Hindlimb muscle (tissue), 1 donor: ENCODE results near the gene CACTIN. TPM values are rescaled to one million over a fixed set of nuclear protein-coding genes. Genes with fewer than 3 reads are reported as not detected.
"Not testable (repeated sequence)": the region's sequence is repeated elsewhere in the genome, so short reads cannot be mapped to it uniquely, and the experiment has no call there.

ENCODE experiments used
- DNase-seq: peaks from one replicate; pipeline ENCODE4 v3.0.0-alpha.2; 2013
- polyA plus RNA-seq: library from polyadenylated mRNA; unstranded; fragments of 120-200 nt; gene quantifications from one replicate; pipeline ENCODE4 v1.2.1, GENCODE V29; 2013; ENCODE audit not compliant: insufficient read length

The CACTIN gene
- polyA plus RNA-seq, 1 donor = 25.3 TPM

- no peak for DNase-seq
Observed at GRCh38 chr19:3586127-3586626, 40.4 kb downstream of the CACTIN start.

- DNase-seq = no peak
Observed at GRCh38 chr19:3585301-3586126, 41.1 kb downstream of the CACTIN start, which contains the start of gene GIPC3. TSS of gene GIPC3 (plus strand) at chr19:3585478. CDS start at chr19:3585598, 120 bp downstream.

GRCh38 chr19:3584036-3584802, 42.4 kb downstream of the CACTIN start:
- not testable (repeated sequence) for DNase-seq

GRCh38 chr19:3581792-3582191, 44.8 kb downstream of the CACTIN start:
- DNase-seq = not testable (repeated sequence)

- no peak for DNase-seq
Observed at GRCh38 chr19:3580156-3580934, 46.2 kb downstream of the CACTIN start.

DNA sequence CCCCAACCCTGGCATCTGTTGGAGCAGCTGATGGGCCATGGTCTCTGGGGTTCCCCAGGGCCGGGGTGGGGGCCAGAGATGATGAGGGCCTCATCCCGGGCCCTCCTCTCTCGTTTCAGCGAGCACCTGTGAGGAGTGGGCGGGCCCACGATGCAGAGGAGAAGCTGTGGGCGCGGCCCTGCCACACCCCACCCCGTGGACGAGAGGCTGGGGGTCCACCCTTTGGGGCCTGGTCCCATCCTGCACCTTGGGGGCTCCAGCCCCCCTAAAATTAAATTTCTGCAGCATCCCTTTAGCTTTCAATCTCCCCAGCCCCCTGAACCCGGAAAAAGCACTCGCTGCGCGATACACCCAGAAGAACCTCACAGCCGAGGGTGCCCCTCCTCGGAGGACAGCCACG, 48.2 kb downstream of the CACTIN start:
- no peak for DNase-seq

DNA sequence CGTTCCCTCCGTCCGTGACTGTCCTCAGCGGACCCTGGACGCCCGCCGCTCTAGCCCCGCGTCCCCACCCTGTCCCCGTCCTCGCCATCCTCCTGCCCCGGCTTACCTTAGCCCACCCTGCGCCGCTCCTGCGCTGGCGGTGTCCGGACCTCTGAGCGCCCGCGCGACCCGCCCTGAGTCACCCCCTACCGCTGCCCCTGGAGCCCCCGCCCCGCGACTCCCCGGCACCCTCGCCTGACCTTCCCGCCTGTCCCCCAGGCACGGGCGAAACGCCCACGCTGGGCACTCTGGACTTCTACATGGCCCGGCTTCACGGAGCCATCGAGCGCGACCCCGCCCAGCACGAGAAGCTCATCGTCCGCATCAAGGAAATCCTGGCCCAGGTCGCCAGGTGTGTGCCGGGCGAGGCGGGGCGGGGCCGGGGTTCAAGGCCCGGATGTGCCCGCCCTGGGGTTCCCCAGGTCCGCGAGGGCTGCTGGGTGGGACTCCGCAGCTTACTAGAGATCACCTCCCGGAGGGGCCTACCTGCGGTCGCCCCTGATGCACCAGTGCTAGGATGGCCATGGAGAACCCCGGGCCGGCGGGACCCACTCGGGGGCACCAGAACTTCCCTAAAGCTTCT, 48.8 kb downstream of the CACTIN start:
- DNase-seq = no peak

- peak; percentile 79 for DNase-seq
Observed at GRCh38 chr19:3576696-3577443, 49.7 kb downstream of the CACTIN start.

GRCh38 chr19:3575949-3576673, 50.5 kb downstream of the CACTIN start:
- no peak for DNase-seq

GRCh38 chr19:3575260-3575741, 51.3 kb downstream of the CACTIN start:
- DNase-seq = no peak

DNA sequence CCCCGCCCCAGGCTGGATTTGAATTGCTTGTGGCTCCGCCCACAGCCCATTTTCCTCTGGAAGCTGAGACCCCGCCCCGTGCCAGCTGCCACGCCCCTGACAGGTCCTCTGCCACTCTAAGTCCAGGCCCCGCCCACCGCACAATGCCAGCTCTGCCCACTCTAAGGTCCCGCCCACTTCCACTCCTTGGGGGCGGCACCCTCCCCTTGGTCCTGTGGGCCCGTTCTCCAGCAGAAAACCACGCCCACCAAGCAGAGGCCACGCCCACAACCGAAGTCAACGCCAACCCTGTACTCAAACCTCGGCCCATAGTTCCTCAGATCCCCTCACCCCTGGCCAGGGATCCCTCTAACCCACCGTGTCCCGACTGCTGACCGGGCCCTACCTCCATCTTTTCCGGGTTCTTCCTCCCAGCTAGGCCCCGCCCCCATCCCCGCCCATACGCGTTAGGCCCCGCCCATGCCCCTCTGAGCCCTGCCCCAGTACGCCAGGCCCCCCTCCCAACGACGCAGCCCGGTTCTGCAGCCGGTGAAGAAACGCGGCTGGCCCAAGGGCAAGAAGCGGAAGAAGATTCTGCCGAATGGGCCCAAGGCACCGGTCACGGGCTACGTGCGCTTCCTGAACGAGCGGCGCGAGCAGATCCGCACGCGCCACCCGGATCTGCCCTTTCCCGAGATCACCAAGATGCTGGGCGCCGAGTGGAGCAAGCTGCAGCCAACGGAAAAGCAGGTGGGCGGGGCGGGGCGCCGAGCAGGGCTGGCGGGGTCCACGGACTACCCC, 52.5 kb downstream of the CACTIN start:
- DNase-seq = peak; percentile 66

GRCh38 chr19:3573162-3573857, 53.3 kb downstream of the CACTIN start:
- no peak for DNase-seq

GRCh38 chr19:3572855-3573161, 53.8 kb downstream of the CACTIN start, which contains the start of gene HMG20B:
TSS of gene HMG20B (plus strand) at chr19:3572944. CDS start at chr19:3573310, 366 bp downstream.
- no peak for DNase-seq

- peak; percentile 100 for DNase-seq
Observed at GRCh38 chr19:3572132-3572854, 54.3 kb downstream of the CACTIN start.

GRCh38 chr19:3570606-3571011, 56.0 kb downstream of the CACTIN start:
- no peak for DNase-seq

GRCh38 chr19:3570042-3570441, 56.5 kb downstream of the CACTIN start:
- not testable (repeated sequence) for DNase-seq

DNA sequence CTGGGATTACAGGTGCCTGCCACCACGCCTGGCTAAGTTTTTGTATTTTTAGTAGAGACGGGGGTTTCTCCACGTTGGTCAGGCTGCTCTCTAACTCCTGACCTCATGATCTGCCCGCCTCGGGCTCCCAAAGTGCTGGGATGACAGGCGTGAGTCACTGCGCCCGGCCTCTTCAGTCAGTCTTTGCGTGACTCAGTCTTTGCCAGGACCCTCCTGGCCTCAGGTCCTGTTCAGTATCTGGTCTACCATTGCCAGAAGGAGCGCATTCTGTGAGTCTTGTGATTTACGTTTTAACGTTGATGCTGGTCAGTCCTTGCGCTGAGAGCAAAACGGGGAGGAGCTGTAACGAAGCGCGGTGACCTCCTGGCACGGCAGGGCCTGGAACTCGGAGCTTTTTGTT, 61.5 kb downstream of the CACTIN start:
- no peak for DNase-seq
